H9 (cell line): ENCODE results near the gene MAPRE3. TPM values are rescaled to one million over a fixed set of nuclear protein-coding genes. Genes with fewer than 3 reads are reported as not detected.

Experiments
- DNase-seq: peaks from one replicate; pipeline ENCODE4 v3.0.0-alpha.2; 2017
- H2AFZ ChIP-seq: one replicate; pipeline ENCODE4 v1.6.1; 2013; ENCODE audit warnings: mild to moderate bottlenecking, low read length, control low read depth, moderate library complexity
- H2AK5ac ChIP-seq: 2 replicates; pipeline ENCODE4 v1.6.1; 2013; ENCODE audit warnings: low read length, control low read depth, mixed read lengths; ENCODE audit not compliant: insufficient read length
- H2BK120ac ChIP-seq: one replicate; pipeline ENCODE4 v1.6.1; 2013; ENCODE audit warnings: low read depth, mild to moderate bottlenecking, low read length, control low read depth, inconsistent platforms; ENCODE audit not compliant: poor library complexity, severe bottlenecking
- H2BK12ac ChIP-seq: 2 replicates; pipeline ENCODE4 v1.6.1; 2013; ENCODE audit warnings: low read length, control low read depth, mixed read lengths, low read depth; ENCODE audit not compliant: insufficient read length
- H2BK15ac ChIP-seq: 2 replicates; pipeline ENCODE4 v1.6.1; 2013; ENCODE audit warnings: low read depth, low read length, control low read depth
- H2BK20ac ChIP-seq: one replicate; pipeline ENCODE4 v1.6.1; 2013; ENCODE audit warnings: low read depth, mild to moderate bottlenecking, low read length, control low read depth, inconsistent platforms; ENCODE audit not compliant: poor library complexity, severe bottlenecking
- H2BK5ac ChIP-seq: 2 replicates; pipeline ENCODE4 v1.6.1; 2013; ENCODE audit warnings: low read length, control low read depth, mixed read lengths; ENCODE audit not compliant: insufficient read length
- H3K14ac ChIP-seq: 2 replicates; pipeline ENCODE4 v1.6.1; 2013; ENCODE audit warnings: low read length, control low read depth; ENCODE audit not compliant: insufficient read depth
- H3K18ac ChIP-seq: 2 replicates; pipeline ENCODE4 v1.6.1; 2013; ENCODE audit warnings: low read depth, mild to moderate bottlenecking, mixed read lengths, low read length, control low read depth; ENCODE audit not compliant: insufficient read length
- H3K23ac ChIP-seq: 2 replicates; pipeline ENCODE4 v1.6.1; 2013; ENCODE audit warnings: low read length, control low read depth, mixed read lengths, low read depth; ENCODE audit not compliant: insufficient read length
- H3K23me2 ChIP-seq: 2 replicates; pipeline ENCODE4 v1.6.1; 2013; ENCODE audit warnings: low read depth, mild to moderate bottlenecking, mixed read lengths, low read length, control low read depth; ENCODE audit not compliant: insufficient read length, poor library complexity, severe bottlenecking
- H3K27ac ChIP-seq: 2 replicates; pipeline ENCODE4 v1.5.1; 2013; ENCODE audit warnings: low read length, control low read depth, mixed read lengths, low read depth; ENCODE audit not compliant: insufficient read length
- H3K27me3 ChIP-seq: 2 replicates; pipeline ENCODE4 v1.6.1; 2013; ENCODE audit warnings: low read length, control low read depth, inconsistent platforms; ENCODE audit not compliant: insufficient read depth
- H3K4ac ChIP-seq: 2 replicates; pipeline ENCODE4 v1.6.1; 2013; ENCODE audit warnings: low read depth, mild to moderate bottlenecking, control low read depth, inconsistent platforms, low read length, moderate library complexity
- H3K4me1 ChIP-seq: 2 replicates; pipeline ENCODE4 v1.6.1; 2013; ENCODE audit warnings: low read length, control low read depth, inconsistent platforms; ENCODE audit not compliant: insufficient read depth
- H3K4me2 ChIP-seq: 2 replicates; pipeline ENCODE4 v1.6.1; 2013; ENCODE audit warnings: low read length, control low read depth, mixed read lengths; ENCODE audit not compliant: insufficient read length, insufficient read depth
- H3K56ac ChIP-seq: 2 replicates; pipeline ENCODE4 v1.6.1; 2013; ENCODE audit warnings: low read depth, mild to moderate bottlenecking, mixed read lengths, low read length, control low read depth; ENCODE audit not compliant: insufficient read length
- H3K79me1 ChIP-seq: 2 replicates; pipeline ENCODE4 v1.6.1; 2013; ENCODE audit warnings: low read depth, mild to moderate bottlenecking, moderate library complexity, low read length, control low read depth, inconsistent platforms; ENCODE audit not compliant: insufficient read depth, poor library complexity, severe bottlenecking
- H3K79me2 ChIP-seq: 2 replicates; pipeline ENCODE4 v1.6.1; 2013; ENCODE audit warnings: low read length, control low read depth, inconsistent platforms; ENCODE audit not compliant: insufficient read depth
- H3K9ac ChIP-seq: 2 replicates; pipeline ENCODE4 v1.6.1; 2013; ENCODE audit warnings: low read length, control low read depth, mixed read lengths; ENCODE audit not compliant: insufficient read length; ENCODE audit errors: extremely low read depth
- H3K9me3 ChIP-seq: one replicate; pipeline ENCODE4 v1.6.1; 2013; ENCODE audit warnings: low read depth, low read length, inconsistent platforms; ENCODE audit not compliant: control insufficient read depth
- H3T11ph ChIP-seq: one replicate; pipeline ENCODE4 v1.6.1; 2013; ENCODE audit warnings: mild to moderate bottlenecking, low read length, control low read depth, inconsistent platforms
- H4K20me1 ChIP-seq: one replicate; pipeline ENCODE4 v1.6.1; 2013; ENCODE audit not compliant: control insufficient read depth, insufficient read length, insufficient read depth
- H4K5ac ChIP-seq: 2 replicates; pipeline ENCODE4 v1.6.1; 2013; ENCODE audit warnings: low read depth, mild to moderate bottlenecking, mixed read lengths, low read length, control low read depth; ENCODE audit not compliant: insufficient read length
- H4K8ac ChIP-seq: replicated peaks from 2 replicates; pipeline ENCODE4 v1.6.1; 2013; ENCODE audit warnings: low read length, control low read depth, mixed read lengths, low read depth; ENCODE audit not compliant: insufficient read length
- H4K91ac ChIP-seq: 2 replicates; pipeline ENCODE4 v1.6.1; 2013; ENCODE audit warnings: low read depth, mild to moderate bottlenecking, moderate library complexity, mixed read lengths, low read length, control low read depth; ENCODE audit not compliant: insufficient read length
- H3K27ac Mint-ChIP-seq, 3 experiments: 2 replicates in 2 of 3; 3 replicates in 1 of 3; pipeline ENCODE4 v1.8.0; 2020 to 2021; ENCODE audit warnings: mixed read lengths in 3 of 3, mild to moderate bottlenecking in 1 of 3, moderate library complexity in 1 of 3
- H3K27me3 Mint-ChIP-seq: 2 replicates; pipeline ENCODE4 v1.8.0; 2021; ENCODE audit warnings: low read depth, mild to moderate bottlenecking, moderate library complexity, mixed read lengths
- H3K36me3 Mint-ChIP-seq, 3 experiments: 2 replicates in 2 of 3; 3 replicates in 1 of 3; pipeline ENCODE4 v1.8.0; 2020 to 2021; ENCODE audit warnings: low read depth in 3 of 3, mixed read lengths in 3 of 3; ENCODE audit not compliant: insufficient read depth in 1 of 3
- H3K4me1 Mint-ChIP-seq, 2 experiments: 2 replicates each; pipeline ENCODE4 v1.8.0; 2020; ENCODE audit warnings: mixed read lengths in 2 of 2
- H3K4me3 Mint-ChIP-seq, 2 experiments: 2 replicates in 1 of 2; 3 replicates in 1 of 2; pipeline ENCODE4 v1.8.0; 2020 to 2021; ENCODE audit warnings: mild to moderate bottlenecking in 2 of 2, mixed read lengths in 2 of 2, moderate library complexity in 1 of 2
- H3K9me3 Mint-ChIP-seq, 2 experiments: 2 replicates in 1 of 2; 3 replicates in 1 of 2; pipeline ENCODE4 v1.8.0; 2020; ENCODE audit warnings: mild to moderate bottlenecking in 2 of 2, mixed read lengths in 2 of 2, moderate library complexity in 1 of 2
- CTCF ChIP-seq: fragments of 200-600 bp; sonication (generic); conservative IDR thresholded peaks from 3 replicates; pipeline ENCODE4 v1.8.0; 2021; ENCODE audit warnings: antibody characterized with exemption, mild to moderate bottlenecking
- WGBS: extraction: QIAGEN DNeasy Blood & Tissue Kit; methylation state at CpG from one replicate; pipeline ENCODE4 v1.1.7; 2013; ENCODE audit warnings: missing lambda C conversion rate, low lambda C conversion rate, mixed read lengths; ENCODE audit not compliant: insufficient read length; ENCODE audit errors: extremely low coverage; 5-methylcytosine and 5-hydroxymethylcytosine counted together
- total RNA-seq: library from RNA; stranded (reverse); gene quantifications from 2 replicates; pipeline ENCODE4 v1.2.1, GENCODE V29; 2021

MAPRE3 gene
- total RNA-seq, 1 experiment from 2014 or later: 2.0 TPM

- no peak overlapping the region for H4K91ac ChIP-seq
- no peaks in the 10 kb centered on the region for H3K23me2 ChIP-seq
- Mint-ChIP-seq H3K4me3 (no peak overlapping the region), H3K27ac (no peak overlapping the region), H3K27me3 (no peaks in the 10 kb centered on the region), H3K9me3 (no peaks in the 10 kb centered on the region), H3K4me1 (peaks cover 0 to 5% of the 10 kb centered on the region in 2 experiments; a peak in 1 of 4 replicates), H3K36me3 (peaks cover 20 to 73% (median 69%) of the 10 kb centered on the region in 3 experiments)
- H2BK120ac ChIP-seq: no peak overlapping the region
- no peaks in the 10 kb centered on the region for H3K4me1 ChIP-seq
- H4K8ac ChIP-seq: no peak overlapping the region
- H3K14ac ChIP-seq: no peak overlapping the region
- H4K5ac ChIP-seq: no peak overlapping the region
- H4K20me1 ChIP-seq: no peaks in the 10 kb centered on the region
- no peak overlapping the region for H3K4me2 ChIP-seq
- H3K18ac ChIP-seq: no peak overlapping the region
- H3T11ph ChIP-seq: no peak overlapping the region
- H2AFZ ChIP-seq: no peak overlapping the region
- no peak overlapping the region for H2BK5ac ChIP-seq
- H3K9ac ChIP-seq: no peak overlapping the region
- no peak for DNase-seq
- H3K23ac ChIP-seq: no peak overlapping the region
- no peak for TF ChIP-seq CTCF
- H3K4ac ChIP-seq: no peak overlapping the region
- no peak overlapping the region for H2BK15ac ChIP-seq
- no peaks in the 10 kb centered on the region for H3K79me2 ChIP-seq
- WGBS: no CpG with 5 or more reads among the region's 8 CpGs
- no peak overlapping the region for H2BK20ac ChIP-seq
- no peak overlapping the region for H2AK5ac ChIP-seq
- no peak overlapping the region for H2BK12ac ChIP-seq
- H3K56ac ChIP-seq: no peak overlapping the region
- H3K27me3 ChIP-seq: no peaks in the 10 kb centered on the region
- no peaks in the 10 kb centered on the region for H3K9me3 ChIP-seq
- no peaks in the 10 kb centered on the region for H3K79me1 ChIP-seq
- no peak overlapping the region for H3K27ac ChIP-seq
Measured at GRCh38 chr2:27040282-27040681, 69.8 kb downstream of the MAPRE3 start.
